Stimulated activated naive CD8-positive, alpha-beta T cell treated with anti-CD3 and anti-CD28 coated beads, Interleukin-15, Interleukin-2, amounts not matched to agents 100 ng/mL and 50 ng/mL, for 24 hours (primary cell): Measurements from ENCODE around the gene PDE6G.

Experiments used
- H3K27ac Mint-ChIP-seq: one replicate; pipeline ENCODE4 v1.8.0; 2021; ENCODE audit warnings: mild to moderate bottlenecking, mixed read lengths
- H3K27me3 Mint-ChIP-seq: one replicate; pipeline ENCODE4 v1.8.0; 2021; ENCODE audit warnings: mixed read lengths
- H3K36me3 Mint-ChIP-seq: one replicate; pipeline ENCODE4 v1.8.0; 2021; ENCODE audit warnings: low read depth, mixed read lengths
- H3K4me1 Mint-ChIP-seq: one replicate; pipeline ENCODE4 v1.8.0; 2021; ENCODE audit warnings: low read depth, mixed read lengths
- H3K4me3 Mint-ChIP-seq: one replicate; pipeline ENCODE4 v1.8.0; 2021; ENCODE audit warnings: mild to moderate bottlenecking, mixed read lengths
- H3K9me3 Mint-ChIP-seq: one replicate; pipeline ENCODE4 v1.8.0; 2021; ENCODE audit warnings: mixed read lengths

PDE6G gene

GRCh38 chr17:81607431-81607830 lies 48.9 kb downstream of the PDE6G start:
- Mint-ChIP-seq H3K27ac (peak overlapping the region; percentile 55), H3K4me3 (no peak overlapping the region), H3K27me3 (no peaks in the 10 kb centered on the region), H3K36me3 (peaks cover 59% of the 10 kb centered on the region), H3K4me1 (peaks cover 12% of the 10 kb centered on the region), H3K9me3 (no peaks in the 10 kb centered on the region)

- H3K9me3 Mint-ChIP-seq, result no peaks in the 10 kb centered on the region
- H3K4me3 Mint-ChIP-seq, result no peak overlapping the region
- peaks cover 15% of the 10 kb centered on the region for H3K4me1 Mint-ChIP-seq
- no peaks in the 10 kb centered on the region for H3K27me3 Mint-ChIP-seq
- H3K36me3 Mint-ChIP-seq, result peaks cover 71% of the 10 kb centered on the region
- no peak overlapping the region for H3K27ac Mint-ChIP-seq
Measured at GRCh38 chr17:81603846-81604610, 52.3 kb downstream of the PDE6G start.

GRCh38 chr17:81601525-81602120 lies 54.7 kb downstream of the PDE6G start:
- Mint-ChIP-seq H3K27ac (no peak overlapping the region), H3K9me3 (no peaks in the 10 kb centered on the region), H3K36me3 (peaks cover 69% of the 10 kb centered on the region), H3K27me3 (no peaks in the 10 kb centered on the region), H3K4me1 (peaks cover 10% of the 10 kb centered on the region), H3K4me3 (no peak overlapping the region)
